Measurements from ENCODE around the gene SH2D2A. TPM values are rescaled to one million over a fixed set of nuclear protein-coding genes. Genes with fewer than 3 reads are reported as not detected.

The SH2D2A gene
- polyA plus RNA-seq, 1 donor = 0.39 TPM

DNA sequence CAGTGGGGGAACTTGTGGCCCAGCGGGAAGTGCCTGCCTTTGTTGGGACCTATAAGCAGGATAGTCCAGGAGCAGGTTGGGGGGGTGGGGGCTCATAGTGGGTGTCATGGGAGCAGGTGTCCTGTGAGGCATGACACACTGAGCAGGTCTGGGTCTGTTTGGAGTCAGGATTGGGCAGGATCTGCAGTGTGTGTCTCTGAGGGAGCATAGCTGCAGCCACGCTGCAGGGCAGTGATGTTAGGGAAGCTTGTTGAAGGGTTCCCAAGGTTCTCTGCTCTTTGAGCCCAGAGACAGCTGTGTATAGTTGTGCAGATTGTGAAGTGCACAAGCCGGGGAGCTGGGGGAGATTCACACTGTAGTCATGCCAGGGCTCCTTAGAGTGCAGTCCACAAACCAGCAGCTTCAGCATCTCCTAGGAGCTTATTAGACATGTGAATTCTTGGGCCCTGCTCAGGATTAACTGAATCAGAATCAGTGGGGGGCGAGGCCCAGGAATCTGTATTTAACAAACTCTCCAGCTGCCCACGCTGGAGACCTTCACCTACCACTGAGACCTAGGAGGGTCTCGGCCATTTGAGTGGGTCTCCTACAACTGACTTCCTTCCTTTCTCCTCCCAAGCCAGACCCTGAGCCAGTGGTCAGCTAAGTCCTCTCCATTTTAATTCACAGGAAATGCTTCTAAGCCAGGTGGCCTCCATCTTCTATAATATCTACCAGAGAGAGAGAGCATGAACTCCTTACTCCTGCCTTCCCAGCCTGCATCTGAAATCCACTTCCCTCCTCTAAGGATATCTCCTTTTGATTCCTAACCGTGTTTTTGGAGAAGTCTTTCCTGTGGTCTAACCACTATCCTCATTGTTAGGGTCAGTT is 31.2 kb upstream of the SH2D2A start:
- no peak for DNase-seq (ENCODE audit: low read depth)

- DNase-seq (ENCODE audit: low read depth) = no peak
Observed at GRCh38 chr1:156846643-156847042, 30.0 kb upstream of the SH2D2A start.

DNA sequence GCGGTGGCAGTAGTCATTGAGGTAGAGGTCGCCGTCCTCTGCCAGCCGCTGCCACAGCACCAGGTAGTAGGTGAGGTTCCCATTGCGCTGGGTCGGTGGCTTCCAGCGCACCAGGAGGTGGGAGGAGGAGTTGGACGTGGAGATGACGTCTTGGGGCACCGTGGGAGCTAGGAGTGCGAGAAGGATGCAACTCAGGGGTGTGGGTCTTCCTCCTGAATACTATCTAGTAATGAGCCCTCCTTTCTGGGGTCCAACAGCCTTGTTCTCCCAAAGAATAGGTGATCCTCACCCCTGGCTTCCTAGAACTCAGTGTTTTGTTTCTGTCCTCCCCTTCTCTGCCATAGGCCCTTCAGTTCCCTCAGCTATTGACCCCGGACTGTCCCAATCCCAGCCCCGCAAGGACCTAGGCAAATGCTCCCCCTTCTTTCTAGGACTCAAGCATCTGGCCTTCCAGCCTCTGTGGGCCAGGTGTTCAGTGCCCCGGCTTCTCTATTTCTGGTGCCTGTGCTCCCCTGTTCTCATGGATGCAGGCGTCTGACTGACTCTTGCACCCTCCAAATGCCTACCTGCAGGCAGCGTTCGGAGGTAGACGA is 29.4 kb upstream of the SH2D2A start:
- no peak for DNase-seq (ENCODE audit: low read depth)

GRCh38 chr1:156845055-156845952 is 28.7 kb upstream of the SH2D2A start:
- DNase-seq (ENCODE audit: low read depth) = no peak

GRCh38 chr1:156844638-156845037 is 28.0 kb upstream of the SH2D2A start:
- no peak for DNase-seq (ENCODE audit: low read depth)

GRCh38 chr1:156844102-156844501 is 27.5 kb upstream of the SH2D2A start:
- DNase-seq (ENCODE audit: low read depth) = no peak

DNA sequence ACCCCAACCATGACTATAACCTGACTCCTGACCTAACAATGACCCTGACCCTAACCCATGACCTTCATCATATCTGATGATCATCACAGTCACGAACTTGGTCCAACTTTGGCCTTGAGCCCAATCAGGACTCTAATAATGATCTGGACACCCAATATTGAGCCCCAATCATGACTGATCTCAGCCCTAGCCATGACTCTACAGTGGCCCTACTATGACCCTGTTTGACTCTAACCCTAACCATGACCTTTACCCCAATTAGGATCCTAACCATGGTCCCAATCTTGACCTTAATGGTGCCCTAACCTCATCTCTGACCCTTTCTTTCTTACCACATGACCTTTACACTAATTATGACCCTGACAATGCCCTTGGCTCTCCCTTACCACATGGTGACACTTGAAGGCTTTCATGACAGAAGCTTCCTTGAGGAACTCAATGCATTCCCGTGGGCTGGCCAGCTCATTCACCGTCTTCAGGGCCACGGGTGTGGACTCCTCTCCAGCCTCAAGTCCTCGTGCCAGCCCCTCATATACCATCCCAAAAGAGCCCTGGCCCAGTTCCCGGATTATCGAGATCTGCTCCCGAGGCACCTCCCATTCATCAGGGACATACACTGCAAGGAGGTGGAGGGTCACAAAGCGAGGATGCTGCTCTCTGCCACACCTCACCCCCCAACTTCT is 26.1 kb upstream of the SH2D2A start:
- no peak for DNase-seq (ENCODE audit: low read depth)

- no peak for DNase-seq (ENCODE audit: low read depth)
Observed at GRCh38 chr1:156841295-156841855, 24.7 kb upstream of the SH2D2A start.

- no peak for DNase-seq (ENCODE audit: low read depth)
Observed at GRCh38 chr1:156840898-156841279, 24.2 kb upstream of the SH2D2A start.

DNA sequence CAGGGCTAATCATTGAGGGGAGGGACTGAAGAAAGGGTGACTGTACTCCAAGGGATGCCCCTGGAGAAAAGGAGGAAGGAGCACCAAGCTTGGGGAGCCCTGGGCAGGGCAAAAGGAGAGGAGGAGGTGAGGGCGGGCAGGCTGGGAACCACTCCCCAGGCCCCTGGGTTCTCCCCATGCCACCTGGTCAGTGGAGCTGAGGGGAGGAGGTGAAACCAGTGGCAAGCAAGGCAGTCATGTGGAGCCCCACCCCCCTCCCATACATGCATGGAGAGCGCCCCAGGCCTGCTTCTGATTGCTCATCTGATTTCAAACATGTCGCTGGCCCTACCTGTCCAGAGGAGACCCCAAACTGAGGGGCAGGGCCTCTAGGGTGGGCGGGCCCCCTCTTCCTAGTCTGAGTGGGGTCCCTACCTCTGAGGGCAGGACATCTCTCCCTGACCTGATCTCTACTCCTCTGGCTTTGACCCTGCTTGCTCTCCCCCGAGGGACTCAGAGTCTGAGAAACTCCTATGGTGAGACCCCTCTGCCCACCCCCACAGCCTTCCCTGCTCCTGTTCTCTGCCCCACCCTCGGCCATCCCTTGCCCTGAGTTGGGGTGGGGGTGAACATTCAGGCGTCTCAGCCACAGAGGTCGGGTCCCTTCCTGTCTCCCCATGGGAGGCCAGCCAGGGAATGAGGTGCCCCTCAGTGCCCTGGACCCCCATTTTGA is 23.7 kb upstream of the SH2D2A start:
- no peak for DNase-seq (ENCODE audit: low read depth)

- DNase-seq (ENCODE audit: low read depth) = no peak
Observed at GRCh38 chr1:156839426-156840109, 22.9 kb upstream of the SH2D2A start.

GRCh38 chr1:156838972-156839371 is 22.3 kb upstream of the SH2D2A start:
- no peak for DNase-seq (ENCODE audit: low read depth)

DNA sequence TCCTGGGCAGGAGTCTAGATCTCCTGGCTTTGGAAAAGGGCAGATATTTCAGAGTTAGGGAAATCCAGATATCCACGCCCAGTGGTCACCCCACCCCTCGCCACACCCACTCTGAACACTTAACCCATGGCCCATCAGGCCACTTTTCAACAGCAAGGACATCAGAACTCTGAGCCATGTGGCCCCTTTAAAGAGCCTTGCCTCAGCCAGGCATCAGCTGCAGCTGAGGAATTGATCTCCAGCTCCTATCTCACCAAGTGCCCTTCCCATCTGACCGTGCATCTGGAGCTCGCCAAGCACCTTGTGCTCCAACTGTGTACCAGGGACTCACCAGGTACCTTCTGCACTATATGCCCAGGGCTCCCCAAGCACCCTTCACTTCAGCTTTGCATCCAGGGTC is 20.2 kb upstream of the SH2D2A start:
- DNase-seq (ENCODE audit: low read depth) = no peak

GRCh38 chr1:156836041-156836654 is 19.5 kb upstream of the SH2D2A start:
- DNase-seq (ENCODE audit: low read depth) = no peak

DNA sequence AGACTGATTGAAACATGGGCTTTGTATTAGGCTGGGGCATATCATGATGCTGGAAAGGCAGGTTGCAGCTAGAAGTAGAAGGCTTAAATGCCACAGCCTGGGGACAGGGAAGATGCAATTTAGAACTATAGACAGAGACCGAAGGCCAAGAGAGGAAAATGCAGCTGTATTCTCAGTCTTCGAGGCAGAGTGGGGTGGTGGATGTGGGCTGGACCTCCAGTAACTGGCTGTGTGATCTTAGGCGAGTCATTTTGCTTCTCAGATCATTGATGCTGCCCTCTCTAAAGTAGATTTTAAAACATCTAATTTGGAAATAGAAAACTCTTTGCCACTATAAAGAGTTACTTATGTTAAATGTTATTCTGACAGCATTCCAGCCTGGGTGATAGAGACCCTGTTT is 17.7 kb upstream of the SH2D2A start:
- DNase-seq (ENCODE audit: low read depth) = no peak

DNA sequence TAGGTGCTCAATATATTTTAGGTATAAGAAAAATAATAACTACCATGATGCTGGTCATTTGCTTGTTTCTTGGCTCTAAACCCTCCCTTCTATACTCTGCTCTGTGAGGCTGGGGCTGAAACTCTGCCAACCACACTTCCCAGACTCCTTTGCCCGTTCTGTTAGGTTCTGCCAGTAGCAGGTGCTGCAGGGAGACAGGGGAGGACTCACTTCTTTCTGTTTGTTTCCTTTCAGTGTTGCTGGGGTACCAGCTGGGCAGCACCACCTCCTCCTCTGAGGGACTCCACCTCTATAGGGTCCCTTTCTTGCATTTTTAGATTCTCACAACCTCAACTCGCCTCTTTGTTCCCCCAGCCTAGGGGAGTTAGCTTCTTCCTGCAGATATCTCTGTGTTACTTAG is 17.0 kb upstream of the SH2D2A start:
- DNase-seq (ENCODE audit: low read depth) = no peak

DNA sequence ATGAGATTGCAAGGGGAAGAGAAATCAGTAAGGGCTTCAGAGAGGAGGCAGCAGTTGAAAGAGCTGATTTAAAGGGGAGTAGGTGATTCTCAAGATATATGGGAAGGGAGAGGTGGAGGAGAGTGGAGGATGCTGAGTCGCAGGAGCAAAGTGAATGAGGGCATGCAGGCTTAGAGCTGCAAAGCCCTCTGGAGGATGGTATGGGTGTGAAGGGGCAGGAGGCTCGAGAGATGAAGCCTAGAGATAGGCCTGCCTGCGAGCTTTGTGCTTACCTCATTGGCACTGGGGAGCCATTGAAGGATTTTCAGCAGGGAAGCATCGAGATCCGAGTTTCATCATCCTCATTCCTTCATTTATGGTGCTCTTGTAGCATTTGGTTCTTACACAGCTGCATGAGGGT is 15.8 kb upstream of the SH2D2A start:
- DNase-seq (ENCODE audit: low read depth) = no peak

GRCh38 chr1:156828400-156829124 is 11.9 kb upstream of the SH2D2A start:
- DNase-seq (ENCODE audit: low read depth) = no peak

DNA sequence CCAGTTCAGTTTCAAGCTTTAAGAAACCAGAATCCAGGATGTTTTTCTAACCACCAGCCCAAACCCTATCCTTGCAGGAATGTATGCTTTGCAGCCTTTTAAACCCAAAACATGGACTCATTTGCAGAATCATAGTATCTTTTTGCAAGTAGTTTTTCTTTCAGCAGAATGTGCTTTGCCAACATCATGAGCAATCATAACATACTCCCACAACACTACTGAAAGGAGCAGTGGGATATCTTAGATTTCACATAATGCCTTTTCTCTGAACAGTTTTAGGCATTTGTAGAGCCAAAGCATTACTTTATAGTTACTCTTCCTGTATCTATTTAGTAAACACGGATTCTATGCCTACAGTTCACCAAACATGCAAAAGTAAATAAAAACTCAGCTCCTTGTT is 10.0 kb upstream of the SH2D2A start:
- no peak for DNase-seq (ENCODE audit: low read depth)
